Stimulated activated naive CD8-positive, alpha-beta T cell treated with anti-CD3 and anti-CD28 coated beads, Interleukin-15, Interleukin-2, amounts not matched to agents 100 U/mL and 50 U/mL, for 24 hours (primary cell): ENCODE measurements around the gene GSG1L.

Experiments used
- ATAC-seq: fragments of 150-1000 bp; cut with Tn5 transposase; one replicate; pipeline ENCODE4 v1.10.0; 2021
- DNase-seq: peaks from one replicate; pipeline ENCODE4 v3.0.0; 2021

Gene GSG1L

GRCh38 chr16:28013878-28014277 is 49.6 kb downstream of the GSG1L start:
- no peak for DNase-seq
- no peak for ATAC-seq

- DNase-seq = no peak
- no peak for ATAC-seq
Measured at GRCh38 chr16:28013392-28013791, 50.1 kb downstream of the GSG1L start.

DNA sequence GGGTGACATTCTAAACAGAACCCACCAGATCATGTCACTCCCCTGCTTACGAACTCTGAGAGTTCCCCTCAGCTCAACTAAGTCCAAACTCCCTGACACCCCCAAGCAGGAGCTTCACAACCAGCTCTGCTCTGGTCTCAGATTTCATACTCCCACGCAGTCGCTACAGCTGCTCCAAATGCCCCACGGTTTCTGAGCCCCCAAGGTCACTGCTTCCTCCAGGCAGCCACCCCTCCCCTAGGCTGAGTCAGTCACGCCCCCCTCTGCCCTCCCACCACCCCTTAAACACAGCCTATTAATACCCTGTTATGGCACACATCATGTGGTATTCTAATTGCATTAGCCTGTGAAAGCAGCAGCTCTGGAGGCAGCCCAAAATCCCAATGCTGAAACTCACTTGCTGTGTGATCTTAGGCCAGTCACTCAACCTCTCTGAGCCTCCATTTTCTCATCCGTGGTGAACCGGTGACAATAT is 51.5 kb downstream of the GSG1L start:
- DNase-seq (no peak), ATAC-seq (no peak)

GRCh38 chr16:28011223-28011622 is 52.3 kb downstream of the GSG1L start:
- ATAC-seq = no peak
- no peak for DNase-seq

DNA sequence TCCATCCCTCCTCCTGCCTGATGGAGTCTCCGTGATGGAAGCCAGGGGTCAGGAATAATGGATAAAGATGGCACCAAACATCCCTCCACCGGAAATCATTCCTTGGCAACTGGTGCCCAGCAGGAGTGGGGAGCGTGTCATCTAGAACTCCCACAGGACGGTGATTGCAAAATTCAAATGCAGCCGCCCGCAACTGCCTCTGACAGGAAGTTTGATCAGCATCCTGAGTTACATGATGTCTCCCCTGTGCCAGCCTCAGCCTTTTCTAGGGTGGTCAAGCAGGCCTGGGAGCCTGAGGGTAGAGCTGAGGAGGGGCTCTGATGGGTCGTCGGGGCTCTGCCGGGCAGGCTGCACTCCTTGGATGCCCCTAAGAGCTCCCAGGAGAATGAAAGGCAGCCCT is 52.8 kb downstream of the GSG1L start:
- no peak for DNase-seq
- ATAC-seq = no peak

- DNase-seq (no peak), ATAC-seq (no peak)
Measured at GRCh38 chr16:28009586-28010373, 53.7 kb downstream of the GSG1L start.

DNA sequence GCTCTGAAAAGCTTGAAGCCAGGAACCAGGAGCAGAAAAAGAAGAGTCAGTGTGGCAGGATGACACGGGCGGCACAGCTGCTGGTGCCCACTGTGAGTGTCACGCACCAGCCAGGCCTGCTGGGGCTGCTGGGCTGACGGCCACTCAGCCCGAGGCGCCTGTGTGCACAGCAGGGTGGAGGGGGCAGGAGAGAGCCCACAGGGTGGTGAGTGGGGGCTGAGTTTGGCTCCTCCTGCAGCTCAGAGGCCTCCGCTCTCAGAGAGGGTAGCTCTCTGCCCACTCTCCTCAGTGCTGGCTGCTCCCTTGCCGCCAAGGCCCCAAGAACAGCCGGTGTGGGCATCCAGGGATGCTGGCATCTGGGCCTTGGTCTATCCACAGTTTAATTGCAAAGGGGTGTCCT is 59.6 kb downstream of the GSG1L start:
- ATAC-seq = no peak
- no peak for DNase-seq

- DNase-seq = no peak
Measured at GRCh38 chr16:28003021-28003865, 60.3 kb downstream of the GSG1L start.

GRCh38 chr16:28001642-28002041 is 61.9 kb downstream of the GSG1L start:
- DNase-seq = no peak

More at GRCh38 chr16:28003021-28003865, 60.3 kb downstream of the GSG1L start:
- no peak for ATAC-seq

DNA sequence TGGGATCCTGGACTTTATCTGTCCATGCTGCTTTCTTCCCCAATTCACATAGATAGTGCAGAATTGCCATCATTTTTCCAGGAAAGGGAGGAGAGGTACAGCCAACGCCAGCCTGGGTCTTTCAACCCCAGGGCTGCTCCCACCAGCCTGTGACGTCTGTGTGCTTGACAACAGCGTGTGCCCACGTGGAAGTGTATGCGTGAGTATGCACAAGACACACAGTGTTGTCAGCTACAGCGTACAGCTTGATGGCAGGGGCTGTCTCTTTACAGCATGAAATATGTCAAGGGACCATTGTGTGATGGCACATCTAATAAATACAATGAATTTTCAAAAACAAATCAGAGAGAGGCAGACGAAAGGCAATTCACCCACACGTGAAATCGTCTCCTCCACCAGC is 62.3 kb downstream of the GSG1L start:
- no peak for DNase-seq
- no peak for ATAC-seq

More at GRCh38 chr16:28001642-28002041, 61.9 kb downstream of the GSG1L start:
- ATAC-seq = no peak

DNA sequence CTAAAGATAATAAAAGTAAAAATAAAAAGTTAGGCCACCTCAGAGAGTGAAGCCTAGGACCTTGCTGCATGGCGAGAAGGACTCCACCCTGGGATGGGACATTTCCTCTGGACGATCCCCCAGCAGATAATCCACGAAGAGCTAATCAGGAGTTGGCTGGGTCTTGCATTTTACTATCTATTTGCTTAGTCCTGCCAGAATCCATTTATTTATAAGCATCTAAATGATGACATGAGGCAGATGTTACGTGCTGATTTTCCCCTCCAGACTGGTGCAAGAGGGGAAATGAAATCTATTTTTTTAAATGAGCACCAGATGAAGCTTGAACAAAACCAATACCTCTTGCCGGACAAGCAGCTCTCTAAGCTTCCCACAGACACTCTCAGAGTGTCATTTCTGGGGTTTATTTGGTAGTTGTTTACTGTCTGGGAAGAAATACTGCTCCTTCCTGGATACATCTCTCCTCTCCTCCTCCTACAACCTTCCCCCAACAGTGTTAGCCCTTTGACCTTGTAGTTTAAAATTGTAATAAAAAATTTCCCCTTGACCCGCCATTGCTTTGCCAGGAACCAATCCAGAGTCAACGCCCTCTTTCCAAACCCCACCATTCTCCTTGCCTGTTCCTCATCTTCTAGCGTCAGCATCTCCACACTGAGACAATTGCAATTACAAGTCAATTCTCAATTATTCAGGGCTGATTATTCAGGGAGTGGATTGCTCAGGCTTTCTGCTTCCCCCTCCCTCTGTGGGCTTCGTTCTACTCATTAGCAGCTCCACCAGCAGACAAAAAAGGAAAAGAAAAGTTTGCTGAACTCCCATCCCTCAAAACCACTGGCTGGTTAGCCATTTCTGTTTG is 63.0 kb downstream of the GSG1L start:
- no peak for DNase-seq
- ATAC-seq = no peak

DNA sequence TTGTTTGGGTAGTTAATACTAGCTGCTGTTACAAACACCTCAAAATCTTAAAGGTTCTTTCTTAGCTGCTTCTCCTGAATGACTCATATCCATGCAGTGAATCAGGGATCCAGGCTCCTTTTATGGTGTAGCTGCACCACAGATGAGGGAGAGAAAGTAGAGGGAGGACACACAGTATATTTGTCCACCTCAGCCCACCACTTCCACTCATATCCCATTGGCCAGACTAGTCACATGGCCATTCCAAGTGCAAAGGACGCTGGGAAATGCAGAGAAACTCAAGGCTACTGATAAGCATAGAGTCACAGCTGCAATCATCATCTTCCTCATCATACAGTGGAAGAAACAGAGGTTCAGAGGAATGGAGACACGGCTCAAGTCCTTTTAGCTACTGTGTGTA is 63.8 kb downstream of the GSG1L start:
- ATAC-seq = no peak
- no peak for DNase-seq

GRCh38 chr16:27995378-27995777 is 68.1 kb downstream of the GSG1L start:
- no peak for DNase-seq
- no peak for ATAC-seq

GRCh38 chr16:27994686-27995085 is 68.8 kb downstream of the GSG1L start:
- ATAC-seq (no peak), DNase-seq (no peak)

DNA sequence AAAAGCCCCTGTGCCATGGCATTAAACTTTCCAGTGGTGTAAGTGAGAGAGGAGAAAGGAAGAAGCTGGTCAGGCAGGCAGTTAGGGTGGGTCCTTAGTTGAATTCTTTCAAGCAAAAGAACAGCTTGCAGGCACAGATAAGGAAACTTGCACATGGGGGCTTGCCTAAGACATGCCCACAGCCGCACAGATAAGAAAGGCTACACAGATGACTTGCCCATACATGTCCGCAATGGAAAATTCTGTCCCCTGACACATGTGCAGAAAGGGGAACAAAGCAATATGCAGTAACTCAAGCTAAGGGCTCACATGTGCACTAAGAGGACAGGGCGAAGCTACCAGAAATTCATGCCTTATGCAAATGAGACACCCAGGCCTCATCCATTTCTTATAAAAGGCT is 69.9 kb downstream of the GSG1L start:
- DNase-seq = no peak
- ATAC-seq = no peak

DNA sequence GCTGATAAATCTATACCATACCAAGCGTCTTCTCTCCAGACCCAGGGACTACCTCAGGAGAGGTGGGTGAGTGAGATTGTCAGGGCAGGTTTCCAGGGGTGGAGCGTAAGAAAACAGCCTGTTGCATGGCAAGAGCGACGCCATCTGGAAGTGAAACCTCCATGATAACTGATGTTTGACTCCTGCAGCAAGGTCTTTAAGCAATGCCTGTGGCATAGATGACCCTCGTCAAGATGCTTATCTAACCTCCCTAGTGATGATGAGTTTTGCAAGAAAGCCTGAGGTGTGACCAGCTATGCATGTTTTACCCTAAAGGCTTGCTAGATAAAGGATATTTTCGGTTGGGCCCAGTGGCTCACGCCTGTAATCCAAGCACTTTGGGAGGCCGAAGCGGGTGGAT is 71.6 kb downstream of the GSG1L start:
- ATAC-seq (no peak), DNase-seq (no peak)

GRCh38 chr16:27985981-27986380 is 77.5 kb downstream of the GSG1L start:
- DNase-seq (no peak), ATAC-seq (no peak)

DNA sequence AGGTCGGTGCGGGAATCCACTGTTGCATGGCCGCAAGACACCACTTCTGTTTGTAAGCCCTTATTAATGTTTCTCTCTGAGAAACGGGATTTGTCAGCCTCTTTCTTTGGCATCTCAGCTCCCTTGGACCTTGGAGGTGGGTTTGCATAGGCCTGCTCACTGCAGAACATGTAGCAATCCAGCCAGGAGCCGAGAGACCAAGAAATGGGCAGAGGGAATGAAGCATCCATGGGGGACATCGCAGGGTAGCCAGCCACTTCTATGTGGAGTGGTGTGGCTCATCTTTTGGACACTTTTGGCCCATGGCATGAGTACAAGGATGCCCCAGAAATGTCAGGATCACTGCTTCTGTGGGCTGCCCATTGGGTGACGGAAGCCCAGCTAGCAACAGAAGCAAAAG is 79.4 kb downstream of the GSG1L start:
- no peak for DNase-seq
- no peak for ATAC-seq

DNA sequence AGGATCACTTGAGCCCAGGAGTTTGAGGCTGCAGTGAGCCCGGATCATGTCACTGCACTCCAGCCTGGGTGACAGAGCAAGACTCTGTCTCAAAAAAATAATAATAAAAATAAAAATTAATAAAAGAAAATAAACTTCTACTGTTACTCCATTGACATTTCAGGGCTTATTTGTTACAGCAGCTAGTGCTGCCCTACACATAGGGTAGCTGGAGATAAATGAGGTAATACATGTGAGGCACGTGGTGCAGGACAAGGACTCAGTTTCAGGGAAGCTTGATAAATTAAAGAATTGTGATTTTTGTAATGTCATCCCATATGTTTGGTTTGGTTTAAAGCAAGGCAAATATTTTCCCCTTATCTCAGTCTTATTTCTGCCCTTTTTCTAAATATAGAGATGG is 80.3 kb downstream of the GSG1L start:
- DNase-seq (no peak), ATAC-seq (no peak)

DNA sequence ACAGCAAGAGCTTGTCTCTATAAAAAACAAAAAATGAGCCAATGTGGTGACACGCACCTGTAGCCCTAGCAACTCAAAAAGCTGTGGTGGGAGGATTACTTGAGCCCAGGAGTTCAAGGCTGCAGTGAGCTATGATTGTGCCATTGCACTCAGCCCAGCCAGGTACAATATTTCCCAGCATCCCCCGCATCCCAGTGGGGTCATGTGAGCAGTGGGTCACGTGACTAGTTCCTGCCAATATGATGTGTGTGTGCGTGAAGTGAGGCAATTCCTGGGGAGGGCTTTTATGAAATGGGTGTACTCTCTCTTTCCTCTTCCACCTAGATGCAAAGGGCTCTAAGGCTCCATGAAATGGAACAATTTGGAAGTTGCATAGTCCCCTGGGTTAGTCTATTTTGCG is 81.3 kb downstream of the GSG1L start:
- DNase-seq = no peak

DNA sequence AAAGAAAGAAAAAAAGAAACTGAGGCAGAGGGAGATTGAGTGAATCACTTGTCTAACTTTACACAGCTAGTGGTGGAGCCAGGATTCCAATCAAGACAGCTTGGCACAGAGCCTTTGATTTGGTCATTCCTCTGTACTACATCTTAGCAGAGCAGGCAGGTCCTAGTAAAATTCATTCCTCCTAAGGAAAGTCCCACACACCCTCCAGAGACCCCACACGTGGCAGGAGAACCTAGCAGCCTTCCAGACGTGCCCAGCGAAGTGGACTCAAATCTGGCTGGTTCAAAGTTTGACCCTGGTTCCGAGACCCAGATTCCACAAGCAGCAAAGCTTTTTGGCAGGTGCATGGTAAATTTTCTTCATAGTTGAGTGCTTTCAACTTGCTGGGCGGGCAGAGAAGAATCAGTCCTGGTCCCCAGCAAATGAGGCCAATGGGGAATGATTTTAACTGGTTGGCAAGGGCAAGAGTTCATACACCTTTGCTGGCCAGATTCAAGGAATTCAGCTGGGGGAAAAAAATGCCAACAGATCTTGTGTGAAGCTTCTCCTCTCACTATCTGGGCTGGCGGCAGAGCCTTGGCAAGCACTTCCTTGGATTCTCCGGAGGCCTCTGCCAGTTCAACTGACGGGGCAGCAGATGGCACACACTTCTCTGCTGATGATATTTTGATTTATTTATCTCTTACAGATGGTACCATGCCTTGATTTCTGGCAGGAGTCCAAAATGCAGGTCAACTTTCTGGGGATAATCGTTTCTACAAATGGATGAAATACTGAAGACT is 82.4 kb downstream of the GSG1L start:
- no peak for ATAC-seq
- no peak for DNase-seq

More for the DNA sequence above, 81.3 kb downstream of the GSG1L start:
- ATAC-seq = no peak
